GM12878 (cell line): ENCODE data around the gene OR2T2. TPM values are rescaled to one million over a fixed set of nuclear protein-coding genes. Genes with fewer than 3 reads are reported as not detected.

Source experiments
- ATAC-seq: fragments of 200-7000 bp; cut with Tn5 transposase; 3 replicates; pipeline ENCODE4 v1.9.1; 2020; ENCODE audit warnings: mild to moderate bottlenecking, moderate library complexity
- BruUV-seq: library from RNA; stranded (reverse); fragments of 400-500 nt; replicated peaks from 2 replicates; lab custom pipeline; 2021; lab: Mats Ljungman, UMichigan
- CTCF ChIA-PET: fragments of 300-600 bp; sonication (Branson Sonifier 250); formaldehyde crosslinking; extraction: SDS; loops from one replicate; lab custom pipeline; 2021; ENCODE audit warnings: inconsistent platforms; lab: Yijun Ruan, JAX
- POLR2A ChIA-PET: fragments of 350-600 bp; formaldehyde crosslinking; extraction: SDS; loops from one replicate; lab custom pipeline; 2021; ENCODE audit warnings: inconsistent platforms; lab: Charles Lee
- RAD21 ChIA-PET: fragments of 300-600 bp; sonication (Branson Sonifier 250); formaldehyde crosslinking; loops from one replicate; lab custom pipeline; 2023; ENCODE audit warnings: antibody characterized with exemption; ENCODE audit not compliant: unreplicated experiment; lab: Charles Lee
- SMC1A ChIA-PET: fragments of 300-600 bp; sonication (Branson Sonifier 250); formaldehyde crosslinking; loops from one replicate; lab custom pipeline; 2023; ENCODE audit not compliant: unreplicated experiment, uncharacterized antibody; lab: Charles Lee
- DNase-seq: peaks from one replicate; pipeline ENCODE4 v3.0.0-alpha.2; 2011; ENCODE audit warnings: low read depth, low spot score
- FAIRE-seq: peaks from 3 replicates; lab custom pipeline; 2011; peaks lifted over from hg19 to GRCh38; lab: Jason Lieb, UNC
- H2AFZ ChIP-seq: 2 replicates; pipeline ENCODE4 v1.6.0; 2011; ENCODE audit warnings: low read depth, low read length, control low read depth; ENCODE audit not compliant: control insufficient read depth
- H3K27ac ChIP-seq: 2 replicates; pipeline ENCODE4 v1.5.1; 2011; ENCODE audit warnings: control low read depth; ENCODE audit not compliant: control insufficient read depth, insufficient read depth
- H3K27me3 ChIP-seq, 2 experiments: replicated peaks in 1 of 2; 2 replicates each; pipeline versions ENCODE4 v1.6.0 to v1.6.1; 2011; ENCODE audit warnings: low read length in 1 of 2; ENCODE audit not compliant: control insufficient read depth in 2 of 2, insufficient read depth in 2 of 2
- H3K36me3 ChIP-seq, 2 experiments: 2 replicates each; pipeline ENCODE4 v1.5.1; 2011; ENCODE audit warnings: low read length in 1 of 2; ENCODE audit not compliant: control insufficient read depth in 2 of 2, insufficient read depth in 2 of 2
- H3K4me1 ChIP-seq: 2 replicates; pipeline ENCODE4 v1.6.1; 2011; ENCODE audit warnings: mild to moderate bottlenecking, low read length, moderate library complexity, mixed read lengths; ENCODE audit not compliant: control insufficient read depth, insufficient read depth
- H3K4me2 ChIP-seq: 2 replicates; pipeline ENCODE4 v1.6.0; 2011; ENCODE audit warnings: control low read depth; ENCODE audit not compliant: control insufficient read depth, insufficient read depth
- H3K4me3 ChIP-seq: fragments of 200-600 bp; sonication (generic); 2 replicates; pipeline ENCODE4 v1.5.1; 2016
- H3K79me2 ChIP-seq: 2 replicates; pipeline ENCODE4 v1.6.0; 2011; ENCODE audit warnings: low read length; ENCODE audit not compliant: control insufficient read depth, insufficient read depth
- H3K9ac ChIP-seq: 2 replicates; pipeline ENCODE4 v1.8.0; 2011; ENCODE audit warnings: low read length, control low read depth, mixed read lengths; ENCODE audit not compliant: control insufficient read depth, insufficient read depth
- H3K9me3 ChIP-seq: replicated peaks from 3 replicates; pipeline ENCODE4 v1.5.1; 2011; ENCODE audit warnings: mild to moderate bottlenecking, low read length; ENCODE audit not compliant: control insufficient read depth, insufficient read depth
- H4K20me1 ChIP-seq: 2 replicates; pipeline ENCODE4 v1.6.0; 2011; ENCODE audit not compliant: control insufficient read depth, insufficient read depth
- BCL11A ChIP-seq: IDR thresholded peaks from 2 replicates; pipeline ENCODE4 v1.6.1; 2011; ENCODE audit warnings: low read depth, low read length
- CREB1 ChIP-seq: IDR thresholded peaks from 2 replicates; pipeline ENCODE4 v1.6.1; 2012; ENCODE audit warnings: low read depth, mild to moderate bottlenecking, inconsistent platforms
- EZH2 ChIP-seq: IDR thresholded peaks from 2 replicates; pipeline ENCODE4 v1.6.1; 2012; ENCODE audit warnings: low read depth, mild to moderate bottlenecking, control low read depth, inconsistent platforms, low read length, borderline replicate concordance; ENCODE audit not compliant: control insufficient read depth
- GABPA ChIP-seq: IDR thresholded peaks from 2 replicates; pipeline ENCODE4 v1.6.1; 2014; ENCODE audit warnings: antibody characterized with exemption, low read depth, mild to moderate bottlenecking, inconsistent platforms
- HDGF ChIP-seq: fragments of 450-650 bp; IDR thresholded peaks from 2 replicates; pipeline ENCODE4 v1.6.1; 2016; ENCODE audit warnings: antibody characterized with exemption
- MEF2B ChIP-seq: fragments of 450-650 bp; IDR thresholded peaks from 2 replicates; pipeline ENCODE4 v1.6.1; 2018; ENCODE audit warnings: mild to moderate bottlenecking, moderate library complexity; ENCODE audit not compliant: partially characterized antibody, poor library complexity, severe bottlenecking
- RELA ChIP-seq: fragments of 450-650 bp; IDR thresholded peaks from 2 replicates; pipeline ENCODE4 v1.8.0; 2014; ENCODE audit warnings: borderline replicate concordance; ENCODE audit not compliant: partially characterized antibody
- RUNX3 ChIP-seq: IDR thresholded peaks from 2 replicates; pipeline ENCODE4 v1.6.1; 2012; ENCODE audit warnings: low read length, inconsistent platforms
- SUZ12 ChIP-seq: fragments of 200-600 bp; sonication (generic); IDR thresholded peaks from one replicate; pipeline ENCODE4 v1.6.1; 2018; ENCODE audit warnings: antibody characterized with exemption, mild to moderate bottlenecking; ENCODE audit not compliant: unreplicated experiment
- ZNF217 ChIP-seq: fragments of 450-650 bp; IDR thresholded peaks from 2 replicates; pipeline ENCODE4 v1.6.1; 2017; ENCODE audit warnings: antibody characterized with exemption, mild to moderate bottlenecking
- ZNF384 ChIP-seq: IDR thresholded peaks from 2 replicates; pipeline ENCODE4 v1.6.1; 2012; ENCODE audit warnings: low read depth, mild to moderate bottlenecking, low read length, improper control_type of control experiment, borderline replicate concordance
- ZZZ3 ChIP-seq: IDR thresholded peaks from 2 replicates; pipeline ENCODE4 v1.6.1; 2011; ENCODE audit warnings: low read depth; ENCODE audit not compliant: control insufficient read depth, insufficient read length
- WGBS: methylation state at CpG from one replicate; pipeline ENCODE4 v1.1.6; 2016; ENCODE audit warnings: low lambda C conversion rate; ENCODE audit not compliant: insufficient replicate concordance, insufficient coverage; ENCODE audit errors: missing lambda C conversion rate; 5-methylcytosine and 5-hydroxymethylcytosine counted together
- in situ Hi-C: fragments of 300-500 bp; cut with MboI; formaldehyde crosslinking; loops from 9 replicates; pipeline ENCODE4 v1.14.3; 2018; ENCODE audit warnings: mixed read lengths
- intact Hi-C: fragments of 100-400 bp; cut with micrococcal nuclease; formaldehyde crosslinking; loops from one replicate; pipeline ENCODE4 v1.14.2; 2022; ENCODE audit not compliant: unreplicated experiment
- polyA plus RNA-seq, 11 experiments: library from polyadenylated mRNA; depleted of rRNA in 4 of 11; unstranded in 6 of 11; stranded (reverse) in 5 of 11; fragments of >200 nt; fragmentation: Nextera tagmentation in 4 of 11; fragmentation: Illumina TruSeq in 1 of 11; extraction: Ambion mirVana in 4 of 11; extraction: Trizol in 1 of 11; gene quantifications; 1 replicate in 1 of 11; 2 replicates in 10 of 11; pipeline versions ENCODE4 v1.2.1 to v1.2.3, GENCODE V29; 2011 to 2016; ENCODE audit warnings: inconsistent platforms in 2 of 11, missing spikeins in 2 of 11, low read depth in 1 of 11
- total RNA-seq, 4 experiments: library from RNA; depleted of rRNA in 3 of 4; stranded (reverse); fragments of >200 nt in 3 of 4; fragmentation: Illumina TruSeq in 1 of 4; extraction: Trizol in 1 of 4; gene quantifications; 2 replicates each; pipeline versions ENCODE4 v1.2.1 to v1.2.3, GENCODE V29; 2013 to 2021
- TF ChIP-seq, protein P1 (sequence below): IDR thresholded peaks from 2 replicates; pipeline ENCODE4 v1.6.1; 2012; ENCODE audit warnings: low read depth, low read length, improper control_type of control experiment
- TF ChIP-seq, protein P2 (sequence below): fragments of 450-650 bp; IDR thresholded peaks from 2 replicates; pipeline ENCODE4 v1.6.1; 2018; ENCODE audit warnings: mild to moderate bottlenecking, low read depth, moderate library complexity; ENCODE audit not compliant: partially characterized antibody

Gene OR2T2
- total and polyA plus RNA-seq, 10 of the 15 experiments (the other 5 are each of a cell fraction or from before 2014, with no cell fraction given): 0.07 to 7.0 (median 1.2) TPM

DNA sequence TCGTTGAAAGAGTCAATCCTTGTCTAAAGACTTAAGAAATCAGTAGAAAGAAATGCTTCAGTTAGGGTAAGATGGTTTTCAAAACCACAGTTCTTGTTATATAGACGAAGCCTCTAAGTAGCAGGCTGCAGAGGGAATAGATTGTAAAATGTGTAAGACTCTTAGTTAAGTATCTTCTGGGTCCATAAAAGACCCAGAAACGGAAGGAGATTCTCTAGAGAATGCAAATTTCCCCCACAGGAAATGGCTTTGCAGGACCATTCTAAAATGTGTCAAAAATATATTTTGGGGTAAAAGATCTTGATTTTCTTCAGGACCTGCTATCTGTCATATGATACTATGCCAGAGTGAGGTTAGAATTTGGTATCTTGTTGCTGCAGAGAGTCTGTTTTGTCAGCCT, 29.2 kb upstream of the OR2T2 start:
- ChIA-PET CTCF (no interaction called here), SMC1A (no interaction called here), RAD21 (no interaction called here), POLR2A (no interaction called here)
- no peaks in the 10 kb centered on the region for H3K27me3 ChIP-seq
- FAIRE-seq (peak; percentile 47), ATAC-seq (no peak), DNase-seq (no peak)
- no peaks in the 10 kb centered on the region; the same call in 1 of the 2 replicates for H3K4me1 ChIP-seq
- BruUV-seq: no TSS peak
- no peak overlapping the region for H3K27ac ChIP-seq
- H3K36me3 ChIP-seq: no peaks in the 10 kb centered on the region
- 13% methylated on average over 3 of the region's 3 CpGs for WGBS
- H2AFZ ChIP-seq: no peak overlapping the region; the same call in 1 of the 2 replicates
- in situ Hi-C loops (no loop called here), intact Hi-C loops (no loop called here)
- H3K4me2 ChIP-seq: no peak overlapping the region
- TF ChIP-seq, protein P1, sequence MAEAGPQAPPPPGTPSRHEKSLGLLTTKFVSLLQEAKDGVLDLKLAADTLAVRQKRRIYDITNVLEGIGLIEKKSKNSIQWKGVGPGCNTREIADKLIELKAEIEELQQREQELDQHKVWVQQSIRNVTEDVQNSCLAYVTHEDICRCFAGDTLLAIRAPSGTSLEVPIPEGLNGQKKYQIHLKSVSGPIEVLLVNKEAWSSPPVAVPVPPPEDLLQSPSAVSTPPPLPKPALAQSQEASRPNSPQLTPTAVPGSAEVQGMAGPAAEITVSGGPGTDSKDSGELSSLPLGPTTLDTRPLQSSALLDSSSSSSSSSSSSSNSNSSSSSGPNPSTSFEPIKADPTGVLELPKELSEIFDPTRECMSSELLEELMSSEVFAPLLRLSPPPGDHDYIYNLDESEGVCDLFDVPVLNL: no peak
- TF ChIP-seq CREB1 (no peak), MEF2B (no peak), ZNF384 (no peak), GABPA (0 out of 2 replicates have a peak, but pooled peaks have one; percentile 17)
- no peak overlapping the region for H3K9ac ChIP-seq
- peaks cover 17% of the 10 kb centered on the region for H3K9me3 ChIP-seq
- H3K79me2 ChIP-seq: no peaks in the 10 kb centered on the region
- H4K20me1 ChIP-seq: no peaks in the 10 kb centered on the region
- H3K4me3 ChIP-seq: no peak overlapping the region

DNA sequence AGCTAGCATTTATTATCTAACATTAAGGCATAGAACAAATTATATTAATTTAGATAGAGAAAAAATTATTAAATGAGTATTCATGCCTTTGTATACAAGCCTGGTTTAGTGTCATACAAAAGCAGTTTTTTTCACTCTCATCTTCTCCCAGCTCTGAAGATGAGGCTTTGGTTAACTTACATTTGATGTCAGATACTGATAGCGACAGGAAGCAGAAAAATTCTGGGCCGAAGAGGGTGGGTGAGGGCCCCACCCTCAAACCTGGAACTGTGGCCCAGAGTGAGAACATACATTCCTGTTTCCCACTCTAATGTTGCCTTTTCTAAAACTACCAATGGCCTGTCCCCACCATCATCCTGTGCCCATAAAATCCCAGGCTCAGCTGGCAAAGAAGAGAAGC, 27.6 kb upstream of the OR2T2 start:
- H3K9me3 ChIP-seq: peaks cover 18% of the 10 kb centered on the region
- ChIA-PET SMC1A (interaction anchor here (1.0 to 1.1 kb wide), 3 partner anchors 9 to 12 kb away, joined by 3 to 4 read pairs (median 3); no protein-coding TSS in a partner anchor), POLR2A (no interaction called here), CTCF (interaction anchor here (1.0 kb wide), 1 partner anchor 13 kb away, joined by 3 read pairs; no protein-coding TSS in a partner anchor), RAD21 (no interaction called here)
- H3K4me1 ChIP-seq: no peaks in the 10 kb centered on the region; the same call in 1 of the 2 replicates
- BruUV-seq: no TSS peak
- TF ChIP-seq ZZZ3 (no peak), RELA (no peak), HDGF (no peak), SUZ12 (no peak), RUNX3 (no peak), EZH2 (no peak), ZNF217 (no peak), BCL11A (no peak)
- TF ChIP-seq, protein P2, sequence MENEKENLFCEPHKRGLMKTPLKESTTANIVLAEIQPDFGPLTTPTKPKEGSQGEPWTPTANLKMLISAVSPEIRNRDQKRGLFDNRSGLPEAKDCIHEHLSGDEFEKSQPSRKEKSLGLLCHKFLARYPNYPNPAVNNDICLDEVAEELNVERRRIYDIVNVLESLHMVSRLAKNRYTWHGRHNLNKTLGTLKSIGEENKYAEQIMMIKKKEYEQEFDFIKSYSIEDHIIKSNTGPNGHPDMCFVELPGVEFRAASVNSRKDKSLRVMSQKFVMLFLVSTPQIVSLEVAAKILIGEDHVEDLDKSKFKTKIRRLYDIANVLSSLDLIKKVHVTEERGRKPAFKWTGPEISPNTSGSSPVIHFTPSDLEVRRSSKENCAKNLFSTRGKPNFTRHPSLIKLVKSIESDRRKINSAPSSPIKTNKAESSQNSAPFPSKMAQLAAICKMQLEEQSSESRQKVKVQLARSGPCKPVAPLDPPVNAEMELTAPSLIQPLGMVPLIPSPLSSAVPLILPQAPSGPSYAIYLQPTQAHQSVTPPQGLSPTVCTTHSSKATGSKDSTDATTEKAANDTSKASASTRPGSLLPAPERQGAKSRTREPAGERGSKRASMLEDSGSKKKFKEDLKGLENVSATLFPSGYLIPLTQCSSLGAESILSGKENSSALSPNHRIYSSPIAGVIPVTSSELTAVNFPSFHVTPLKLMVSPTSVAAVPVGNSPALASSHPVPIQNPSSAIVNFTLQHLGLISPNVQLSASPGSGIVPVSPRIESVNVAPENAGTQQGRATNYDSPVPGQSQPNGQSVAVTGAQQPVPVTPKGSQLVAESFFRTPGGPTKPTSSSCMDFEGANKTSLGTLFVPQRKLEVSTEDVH: no peak
- ATAC-seq: no peak
- no peak overlapping the region for H2AFZ ChIP-seq
- H3K36me3 ChIP-seq: no peaks in the 10 kb centered on the region
- intact Hi-C loops (no loop called here), in situ Hi-C loops (no loop called here)
- no peak overlapping the region for H3K4me3 ChIP-seq
- no peaks in the 10 kb centered on the region for H4K20me1 ChIP-seq
- WGBS: 97% methylated on average over 2 of the region's 2 CpGs
- H3K27me3 ChIP-seq: no peaks in the 10 kb centered on the region
- DNase-seq: no peak
- H3K9ac ChIP-seq: no peak overlapping the region
- H3K4me2 ChIP-seq: no peak overlapping the region
- H3K79me2 ChIP-seq: no peaks in the 10 kb centered on the region
- no peak overlapping the region for H3K27ac ChIP-seq
- FAIRE-seq: no peak
